SK-N-SH treated with all-trans-retinoic acid at 6 μM for 48 hours (cell line): ENCODE measurements around the gene FAM241B.

Source experiments
- RARB ChIP-seq: fragments of 250-450 bp; sonication (Bioruptor Pico); IDR thresholded peaks from 2 replicates; pipeline ENCODE4 v1.8.0; 2021; ENCODE audit warnings: mild to moderate bottlenecking, moderate library complexity
- SNAI2 ChIP-seq: fragments of 250-450 bp; sonication (Bioruptor Pico); IDR thresholded peaks from 2 replicates; pipeline ENCODE4 v1.5.0; 2020; ENCODE audit warnings: mild to moderate bottlenecking, moderate library complexity

GRCh38 chr10:69655868-69656555, 26.0 kb downstream of the FAM241B start:
- TF ChIP-seq RARB (CRISPR knock-in tag) (no peak), SNAI2 (CRISPR knock-in tag) (no peak)
